ENCODE results near the gene SEMA4D.

The SEMA4D gene

DNA sequence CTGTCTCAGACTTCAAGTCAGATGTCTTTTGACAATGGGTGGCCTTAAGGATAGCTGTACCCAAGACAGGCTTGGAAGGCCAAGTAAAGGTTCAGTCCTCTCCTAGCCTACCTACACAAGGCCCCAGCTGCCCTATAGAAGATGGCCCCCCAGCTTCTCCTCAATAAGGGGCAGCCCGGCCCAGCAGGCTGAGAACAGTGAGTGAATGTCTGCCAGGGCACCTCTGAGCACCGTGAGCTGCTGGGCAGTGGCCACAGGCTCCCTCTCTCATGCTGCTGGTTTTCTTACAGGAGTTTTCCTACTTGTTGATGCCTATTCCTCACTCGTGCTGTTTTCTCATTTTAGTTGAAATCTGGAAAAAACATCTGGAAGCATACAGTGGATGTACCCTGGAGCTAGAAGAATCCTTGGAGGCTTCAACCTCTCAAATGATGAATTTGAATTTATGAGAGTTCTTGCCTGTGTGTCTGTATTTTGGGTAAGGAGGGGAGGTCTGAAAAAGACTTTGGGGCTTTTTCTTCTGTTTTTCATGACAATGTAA lies 139.5 kb downstream of the SEMA4D start:
- DNase-seq (ENCODE audit: low read depth) = no peak
- H3K4me3 ChIP-seq (ENCODE audit: low read depth, low read length) = no peak overlapping the region
- TF ChIP-seq MYC (IDR thresholded peaks at IDR 0.05; ENCODE audit: low read depth, low read length) (no peak), POLR2A (IDR thresholded peaks at IDR 0.05; ENCODE audit: extremely low read depth, insufficient read length) (no peak)
- TF ChIP-seq, protein P1, sequence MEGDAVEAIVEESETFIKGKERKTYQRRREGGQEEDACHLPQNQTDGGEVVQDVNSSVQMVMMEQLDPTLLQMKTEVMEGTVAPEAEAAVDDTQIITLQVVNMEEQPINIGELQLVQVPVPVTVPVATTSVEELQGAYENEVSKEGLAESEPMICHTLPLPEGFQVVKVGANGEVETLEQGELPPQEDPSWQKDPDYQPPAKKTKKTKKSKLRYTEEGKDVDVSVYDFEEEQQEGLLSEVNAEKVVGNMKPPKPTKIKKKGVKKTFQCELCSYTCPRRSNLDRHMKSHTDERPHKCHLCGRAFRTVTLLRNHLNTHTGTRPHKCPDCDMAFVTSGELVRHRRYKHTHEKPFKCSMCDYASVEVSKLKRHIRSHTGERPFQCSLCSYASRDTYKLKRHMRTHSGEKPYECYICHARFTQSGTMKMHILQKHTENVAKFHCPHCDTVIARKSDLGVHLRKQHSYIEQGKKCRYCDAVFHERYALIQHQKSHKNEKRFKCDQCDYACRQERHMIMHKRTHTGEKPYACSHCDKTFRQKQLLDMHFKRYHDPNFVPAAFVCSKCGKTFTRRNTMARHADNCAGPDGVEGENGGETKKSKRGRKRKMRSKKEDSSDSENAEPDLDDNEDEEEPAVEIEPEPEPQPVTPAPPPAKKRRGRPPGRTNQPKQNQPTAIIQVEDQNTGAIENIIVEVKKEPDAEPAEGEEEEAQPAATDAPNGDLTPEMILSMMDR (IDR thresholded peaks at IDR 0.05; ENCODE audit: low read depth, low read length) = no peak
- TF ChIP-seq, protein P2, sequence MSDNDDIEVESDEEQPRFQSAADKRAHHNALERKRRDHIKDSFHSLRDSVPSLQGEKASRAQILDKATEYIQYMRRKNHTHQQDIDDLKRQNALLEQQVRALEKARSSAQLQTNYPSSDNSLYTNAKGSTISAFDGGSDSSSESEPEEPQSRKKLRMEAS (IDR thresholded peaks at IDR 0.05; ENCODE audit: low read depth, low read length) = no peak

DNA sequence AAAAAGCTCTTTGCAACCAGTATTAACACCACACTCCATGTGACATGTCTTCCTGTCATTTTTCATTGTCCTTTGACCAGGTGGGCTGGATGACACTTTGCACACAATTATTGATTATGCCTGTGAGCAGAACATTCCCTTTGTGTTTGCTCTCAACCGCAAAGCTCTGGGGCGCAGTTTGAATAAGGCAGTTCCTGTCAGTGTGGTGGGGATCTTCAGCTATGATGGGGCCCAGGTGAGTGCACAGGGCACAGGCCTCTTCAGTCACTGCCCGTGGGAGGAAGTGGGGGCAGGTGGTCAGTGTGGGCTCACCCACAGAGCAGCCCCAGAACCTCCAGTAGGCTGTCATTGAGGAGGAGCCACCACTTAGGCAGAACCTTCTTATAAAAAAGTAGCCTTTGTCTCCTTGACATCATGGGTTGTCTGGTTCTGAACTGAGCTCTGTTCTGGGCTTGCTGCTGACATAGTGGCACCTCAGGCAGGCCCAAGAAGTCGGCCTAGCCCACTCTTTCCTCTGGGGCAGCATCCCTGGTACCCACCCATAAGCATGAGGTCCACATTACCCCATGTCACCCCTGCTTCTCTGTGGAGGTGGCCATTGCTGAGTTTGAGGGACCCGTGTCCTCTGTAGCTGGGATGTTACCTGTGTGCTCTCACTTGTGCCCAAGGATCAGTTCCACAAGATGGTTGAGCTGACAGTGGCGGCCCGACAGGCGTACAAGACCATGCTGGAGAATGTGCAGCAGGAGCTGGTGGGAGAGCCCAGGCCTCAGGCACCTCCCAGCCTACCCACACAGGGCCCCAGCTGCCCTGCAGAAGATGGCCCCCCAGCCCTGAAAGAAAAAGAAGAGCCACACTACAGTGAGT lies 140.3 kb downstream of the SEMA4D start:
- no peak for TF ChIP-seq MYC (IDR thresholded peaks at IDR 0.05; ENCODE audit: low read depth, low read length)
- TF ChIP-seq, protein P1 (IDR thresholded peaks at IDR 0.05; ENCODE audit: low read depth, low read length) = no peak
- TF ChIP-seq, protein P2 (IDR thresholded peaks at IDR 0.05; ENCODE audit: low read depth, low read length) = no peak
- TF ChIP-seq POLR2A (IDR thresholded peaks at IDR 0.05; ENCODE audit: extremely low read depth, insufficient read length) = no peak
- H3K4me3 ChIP-seq (ENCODE audit: low read depth, low read length) = no peak overlapping the region
- DNase-seq (ENCODE audit: low read depth) = no peak

DNA sequence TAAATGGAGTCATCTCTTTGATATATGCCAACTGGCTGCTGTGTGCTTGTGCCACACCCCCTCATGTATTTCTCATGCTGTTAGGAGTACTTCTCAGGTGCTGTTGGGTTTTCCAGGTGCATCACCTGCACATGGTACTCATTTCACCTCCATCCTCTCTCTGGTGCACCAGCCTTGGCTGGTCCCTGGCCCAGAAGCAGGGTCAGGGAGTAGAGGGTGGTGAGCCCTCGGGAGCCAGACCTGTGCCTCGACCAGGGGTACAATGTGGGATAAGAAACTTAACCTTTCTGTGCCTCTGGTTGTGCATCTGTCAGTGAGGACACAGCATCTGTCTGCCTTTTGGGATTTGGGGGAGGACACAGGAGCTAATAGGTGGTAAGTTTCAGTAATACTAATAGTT lies 141.1 kb downstream of the SEMA4D start:
- no peak overlapping the region for H3K4me3 ChIP-seq (ENCODE audit: low read depth, low read length)
- no peak for TF ChIP-seq POLR2A (IDR thresholded peaks at IDR 0.05; ENCODE audit: extremely low read depth, insufficient read length)
- TF ChIP-seq, protein P1 (IDR thresholded peaks at IDR 0.05; ENCODE audit: low read depth, low read length) = no peak
- TF ChIP-seq MYC (IDR thresholded peaks at IDR 0.05; ENCODE audit: low read depth, low read length) = no peak
- TF ChIP-seq, protein P2 (IDR thresholded peaks at IDR 0.05; ENCODE audit: low read depth, low read length) = no peak
- DNase-seq (ENCODE audit: low read depth) = no peak

DNA sequence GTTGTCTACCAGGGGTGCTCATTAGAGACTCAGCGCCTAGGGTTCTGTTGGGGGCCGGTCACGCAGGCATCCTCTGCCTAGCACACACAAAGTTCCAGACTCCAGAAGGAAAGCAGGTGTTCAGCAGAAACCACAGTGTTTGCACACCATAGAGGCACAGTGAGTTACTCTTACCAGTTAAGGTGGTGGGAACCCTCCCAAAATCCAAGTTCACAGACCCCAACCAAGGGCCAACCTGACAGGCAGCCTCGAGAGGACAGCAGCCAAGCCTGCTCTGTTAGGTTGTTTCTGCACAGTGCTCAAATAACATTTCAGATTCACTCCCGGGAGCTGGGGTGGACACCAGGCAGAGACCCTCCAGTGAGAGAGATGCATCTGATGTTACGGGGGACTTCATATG lies 143.4 kb downstream of the SEMA4D start:
- DNase-seq (ENCODE audit: low read depth) = no peak
- TF ChIP-seq, protein P2 (IDR thresholded peaks at IDR 0.05; ENCODE audit: low read depth, low read length) = no peak
- TF ChIP-seq MYC (IDR thresholded peaks at IDR 0.05; ENCODE audit: low read depth, low read length) (no peak), POLR2A (IDR thresholded peaks at IDR 0.05; ENCODE audit: extremely low read depth, insufficient read length) (no peak)
- TF ChIP-seq, protein P1 (IDR thresholded peaks at IDR 0.05; ENCODE audit: low read depth, low read length) = no peak
- no peak overlapping the region for H3K4me3 ChIP-seq (ENCODE audit: low read depth, low read length)

DNA sequence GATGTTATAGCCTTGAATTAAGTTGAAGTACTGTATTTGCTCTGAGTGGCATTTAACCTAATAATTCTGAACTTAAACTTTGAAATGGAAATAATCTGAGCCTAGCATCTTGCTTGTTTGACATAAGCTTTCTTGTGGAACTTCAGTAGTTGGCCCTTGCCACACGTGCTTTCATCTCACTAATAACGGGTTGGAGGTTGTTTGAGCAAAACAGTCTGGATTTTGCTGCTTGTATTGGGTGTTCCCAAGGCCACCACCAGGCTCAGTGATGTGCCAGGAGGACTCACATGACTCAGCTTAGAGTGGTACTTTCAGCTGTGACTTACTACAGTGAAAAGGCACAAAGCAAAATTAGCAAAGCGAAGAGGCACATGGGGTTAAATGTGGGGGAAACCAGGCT lies 143.9 kb downstream of the SEMA4D start:
- no peak overlapping the region for H3K4me3 ChIP-seq (ENCODE audit: low read depth, low read length)
- no peak for DNase-seq (ENCODE audit: low read depth)
- TF ChIP-seq POLR2A (IDR thresholded peaks at IDR 0.05; ENCODE audit: extremely low read depth, insufficient read length) (no peak), MYC (IDR thresholded peaks at IDR 0.05; ENCODE audit: low read depth, low read length) (no peak)
- TF ChIP-seq, protein P2 (IDR thresholded peaks at IDR 0.05; ENCODE audit: low read depth, low read length) = no peak
- TF ChIP-seq, protein P1 (IDR thresholded peaks at IDR 0.05; ENCODE audit: low read depth, low read length) = no peak

All from NB4 (cell line).